HPDE6-E6E7 (cell line): ENCODE data around the gene SPN.
"Not testable (repeated sequence)": the region's sequence is repeated elsewhere in the genome, so short reads cannot be mapped to it uniquely, and the experiment has no call there.

Experiments used
- DNase-seq: peaks from one replicate; pipeline ENCODE4 v3.0.0; 2011; ENCODE audit warnings: missing footprints; ENCODE audit errors: extremely low spot score

The SPN gene

DNA sequence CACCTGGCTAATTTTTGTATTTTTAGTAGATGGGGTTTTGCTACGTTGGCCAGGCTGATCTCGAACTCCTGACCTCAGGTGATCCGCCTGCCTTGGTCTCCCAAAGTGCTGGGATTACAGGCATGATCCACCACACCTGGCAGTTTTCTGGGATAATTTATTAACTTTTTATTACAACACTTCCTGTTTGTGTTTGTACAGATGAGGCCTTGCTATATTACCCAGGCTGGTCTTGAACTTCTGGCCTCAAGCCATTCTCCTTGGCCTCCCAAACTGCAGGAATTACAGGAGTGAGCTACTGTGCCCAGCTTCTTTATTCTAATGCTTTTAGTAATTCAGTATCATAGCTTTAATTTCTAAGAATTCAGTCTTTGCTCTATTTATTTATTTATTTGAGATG, 16.1 kb upstream of the SPN start:
- no peak for DNase-seq

GRCh38 chr16:29649588-29650494, 13.2 kb upstream of the SPN start:
- DNase-seq: no peak

DNA sequence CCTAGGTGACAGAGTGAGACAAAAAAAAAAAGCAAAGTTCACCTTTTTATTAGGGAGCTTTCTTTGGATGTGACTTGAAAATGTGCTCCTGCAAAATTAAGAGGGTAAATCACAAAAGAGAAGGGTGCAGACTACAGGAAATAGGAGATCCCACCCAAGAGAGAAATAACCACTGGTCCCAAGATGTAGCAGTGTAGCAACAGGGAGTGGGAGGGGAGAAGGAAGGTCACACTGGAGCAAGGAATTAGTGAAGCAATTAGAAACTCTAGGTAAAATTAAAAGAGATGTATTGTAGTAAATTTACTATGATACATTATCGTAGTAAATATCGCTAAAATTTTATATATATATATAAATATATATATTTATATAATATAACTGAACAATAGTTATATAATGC, 12.3 kb upstream of the SPN start:
- no peak for DNase-seq

DNA sequence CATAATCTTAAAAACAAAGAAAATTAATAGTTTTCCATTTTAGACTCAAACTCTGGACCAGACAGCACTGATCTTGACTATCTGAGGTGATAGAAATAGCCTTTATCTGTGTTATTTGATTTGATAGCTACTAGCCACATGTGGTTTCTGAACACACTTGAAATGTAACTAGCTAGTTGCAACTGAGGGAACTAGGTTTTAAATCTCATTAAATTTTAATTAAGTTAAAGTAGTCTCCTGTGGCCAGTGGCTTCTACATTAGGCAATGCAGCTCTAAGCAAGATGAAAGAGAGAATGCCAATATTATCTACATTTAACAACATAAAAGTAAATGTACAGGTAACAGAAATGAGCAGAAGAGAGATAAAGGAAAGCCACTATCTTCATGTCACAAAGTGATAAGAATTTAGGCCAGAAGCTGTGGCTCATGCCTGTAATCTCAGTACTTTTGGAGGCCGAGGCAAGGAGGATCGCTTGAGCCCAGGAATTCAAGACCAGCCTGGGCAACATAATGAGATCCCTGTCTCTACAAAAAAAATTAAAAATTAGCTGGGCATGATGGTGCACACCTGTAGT, 11.2 kb upstream of the SPN start:
- DNase-seq: no peak

DNA sequence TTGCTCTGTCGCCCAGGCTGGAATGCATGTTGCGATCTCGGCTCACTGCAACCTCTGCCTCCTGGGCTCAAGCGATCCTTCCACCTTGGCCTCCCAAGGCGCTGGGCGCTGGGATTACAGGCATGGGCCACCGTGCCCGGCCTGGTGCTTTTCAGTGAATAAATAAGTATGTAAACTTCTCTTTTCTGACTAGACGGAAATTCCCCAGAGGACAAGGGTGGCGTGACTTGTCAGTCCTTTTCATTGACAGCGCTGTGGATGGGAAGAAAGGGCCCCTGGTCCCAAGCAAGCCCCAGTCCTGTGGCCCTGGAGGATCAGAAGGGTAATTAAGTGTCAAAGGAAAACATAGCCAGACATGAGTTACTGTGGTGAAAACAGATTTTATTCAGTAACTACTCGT, 9.6 kb upstream of the SPN start:
- no peak for DNase-seq

DNA sequence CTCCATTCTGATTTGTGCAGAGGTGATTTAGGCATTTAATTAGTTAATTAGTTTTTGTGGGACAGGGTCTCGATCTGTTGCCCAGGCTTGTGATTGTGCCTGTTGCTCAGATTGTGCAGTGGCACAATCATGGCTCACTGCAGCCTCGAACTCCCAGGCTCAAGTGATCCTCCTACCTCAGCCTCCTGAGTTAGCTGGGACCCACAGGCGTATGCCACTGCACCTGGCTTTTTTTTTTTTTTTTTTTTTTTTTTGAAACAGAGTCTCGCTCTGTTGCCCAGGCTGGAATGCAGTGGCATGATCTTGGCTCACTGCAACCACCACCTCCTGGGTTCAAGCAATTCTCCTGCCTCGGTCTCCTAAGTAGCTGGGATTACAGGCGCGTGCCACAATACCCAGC, 9.2 kb upstream of the SPN start:
- DNase-seq: not testable (repeated sequence)

- no peak for DNase-seq
Measured at GRCh38 chr16:29656688-29657523, 6.1 kb upstream of the SPN start.

DNA sequence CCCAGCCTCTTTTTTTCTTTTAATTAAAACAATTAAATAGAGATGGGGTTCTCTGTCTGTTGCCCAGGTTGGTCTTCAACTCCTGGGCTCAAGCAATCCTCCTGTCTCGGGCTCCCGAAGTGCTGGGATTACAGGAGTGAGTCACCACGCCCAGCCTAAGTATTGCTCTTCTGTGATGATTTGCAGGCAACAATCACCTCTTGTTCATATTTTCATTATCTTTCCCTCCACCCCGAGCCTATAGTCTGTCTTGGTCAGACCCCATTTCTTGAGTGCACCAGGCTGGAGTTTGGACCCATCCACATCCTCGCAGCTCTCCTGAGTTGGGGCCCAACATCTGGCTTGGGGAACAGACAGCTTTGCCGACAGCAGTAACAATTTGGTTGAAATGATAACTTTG, 4.3 kb upstream of the SPN start:
- DNase-seq: no peak

DNA sequence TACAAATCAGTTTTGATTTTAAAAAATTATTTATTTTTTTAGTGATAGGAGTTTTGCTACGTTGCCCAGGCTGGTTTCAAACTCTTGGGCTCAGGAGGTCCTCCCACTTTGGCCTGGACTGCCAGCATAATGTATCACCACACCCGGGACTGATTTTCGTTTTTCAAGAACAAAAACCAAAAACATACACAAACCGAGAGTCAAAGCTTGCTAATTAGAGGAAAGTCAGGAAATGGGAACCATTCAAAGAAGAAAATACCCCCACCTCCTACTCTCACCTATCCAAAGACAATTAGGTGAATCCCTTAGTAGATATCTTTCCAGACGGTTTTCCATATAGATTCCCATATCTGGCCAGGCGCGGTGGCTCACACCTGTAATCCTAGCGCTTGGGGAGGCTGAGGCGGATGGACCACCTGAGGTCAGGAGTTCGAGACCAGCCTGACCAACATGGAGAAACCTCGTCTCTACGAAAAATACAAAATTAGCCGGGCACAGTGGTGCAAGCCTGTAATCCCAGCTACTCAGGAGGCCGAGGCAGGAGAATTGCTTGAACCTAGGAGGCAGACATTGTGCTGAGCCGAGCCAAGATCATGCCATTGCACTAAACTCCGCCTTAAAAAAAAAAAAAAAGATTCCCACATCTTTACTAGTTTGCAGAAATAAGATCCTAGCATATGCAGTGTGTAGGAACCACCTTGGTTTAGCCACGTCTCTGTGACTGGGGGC, 883 bp upstream of the SPN start:
- no peak for DNase-seq

GRCh38 chr16:29662729-29663015, 375 bp upstream of the SPN start:
- no peak for DNase-seq

- DNase-seq: no peak
Measured at GRCh38 chr16:29663807-29664090, 702 bp downstream of the SPN start.

DNA sequence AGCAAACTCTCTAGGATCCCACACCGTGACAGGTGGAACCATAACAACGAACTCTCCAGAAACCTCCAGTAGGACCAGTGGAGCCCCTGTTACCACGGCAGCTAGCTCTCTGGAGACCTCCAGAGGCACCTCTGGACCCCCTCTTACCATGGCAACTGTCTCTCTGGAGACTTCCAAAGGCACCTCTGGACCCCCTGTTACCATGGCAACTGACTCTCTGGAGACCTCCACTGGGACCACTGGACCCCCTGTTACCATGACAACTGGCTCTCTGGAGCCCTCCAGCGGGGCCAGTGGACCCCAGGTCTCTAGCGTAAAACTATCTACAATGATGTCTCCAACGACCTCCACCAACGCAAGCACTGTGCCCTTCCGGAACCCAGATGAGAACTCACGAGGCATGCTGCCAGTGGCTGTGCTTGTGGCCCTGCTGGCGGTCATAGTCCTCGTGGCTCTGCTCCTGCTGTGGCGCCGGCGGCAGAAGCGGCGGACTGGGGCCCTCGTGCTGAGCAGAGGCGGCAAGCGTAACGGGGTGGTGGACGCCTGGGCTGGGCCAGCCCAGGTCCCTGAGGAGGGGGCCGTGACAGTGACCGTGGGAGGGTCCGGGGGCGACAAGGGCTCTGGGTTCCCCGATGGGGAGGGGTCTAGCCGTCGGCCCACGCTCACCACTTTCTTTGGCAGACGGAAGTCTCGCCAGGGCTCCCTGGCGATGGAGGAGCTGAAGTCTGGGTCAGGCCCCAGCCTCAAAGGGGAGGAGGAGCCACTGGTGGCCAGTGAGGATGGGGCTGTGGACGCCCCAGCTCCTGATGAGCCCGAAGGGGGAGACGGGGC, 1.3 kb downstream of the SPN start:
- no peak for DNase-seq

- no peak for DNase-seq
Measured at GRCh38 chr16:29665294-29666077, 2.4 kb downstream of the SPN start.

GRCh38 chr16:29667322-29667610, 4.2 kb downstream of the SPN start:
- not testable (repeated sequence) for DNase-seq

GRCh38 chr16:29667755-29668154, 4.7 kb downstream of the SPN start:
- DNase-seq: no peak

DNA sequence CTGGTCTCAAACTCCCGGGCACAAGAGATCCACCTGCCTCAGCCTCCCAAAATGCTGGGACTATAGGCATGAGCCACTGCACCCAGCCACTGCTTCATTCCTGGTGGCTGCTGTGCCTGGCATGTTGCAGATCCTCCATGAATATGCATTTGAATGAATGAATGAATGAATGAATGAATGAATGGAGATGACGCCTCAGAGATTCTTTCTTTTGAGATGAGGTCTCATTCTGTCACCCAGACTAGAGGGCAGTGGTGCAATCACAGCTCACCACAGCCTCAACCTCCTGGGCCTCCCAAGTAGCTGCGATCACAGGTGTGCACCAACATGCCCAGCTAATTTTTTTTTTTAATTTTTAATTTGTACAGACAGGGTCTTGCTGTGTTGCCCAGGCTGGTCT, 5.2 kb downstream of the SPN start:
- no peak for DNase-seq

- DNase-seq: no peak
Measured at GRCh38 chr16:29673501-29673900, 10.5 kb downstream of the SPN start.

DNA sequence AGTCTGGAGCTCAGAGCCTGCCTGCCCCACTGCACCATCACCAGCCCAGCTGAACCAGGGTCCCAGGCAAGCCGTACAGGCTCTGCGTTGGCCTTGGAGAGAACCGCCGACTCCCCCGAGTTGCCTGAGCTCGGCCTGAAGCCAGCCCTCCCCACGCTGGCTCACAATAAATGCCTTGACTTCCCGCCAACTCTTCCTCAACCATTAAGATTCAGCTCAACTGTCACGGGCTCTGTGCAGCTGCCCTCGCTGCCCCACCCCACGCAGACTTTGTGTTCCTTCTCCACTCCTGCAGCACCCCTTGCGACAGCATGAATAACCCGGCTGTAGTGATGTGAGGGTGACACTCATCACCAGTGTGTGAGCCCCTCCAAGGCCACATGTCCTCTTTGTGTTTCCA, 11.1 kb downstream of the SPN start:
- no peak for DNase-seq

DNA sequence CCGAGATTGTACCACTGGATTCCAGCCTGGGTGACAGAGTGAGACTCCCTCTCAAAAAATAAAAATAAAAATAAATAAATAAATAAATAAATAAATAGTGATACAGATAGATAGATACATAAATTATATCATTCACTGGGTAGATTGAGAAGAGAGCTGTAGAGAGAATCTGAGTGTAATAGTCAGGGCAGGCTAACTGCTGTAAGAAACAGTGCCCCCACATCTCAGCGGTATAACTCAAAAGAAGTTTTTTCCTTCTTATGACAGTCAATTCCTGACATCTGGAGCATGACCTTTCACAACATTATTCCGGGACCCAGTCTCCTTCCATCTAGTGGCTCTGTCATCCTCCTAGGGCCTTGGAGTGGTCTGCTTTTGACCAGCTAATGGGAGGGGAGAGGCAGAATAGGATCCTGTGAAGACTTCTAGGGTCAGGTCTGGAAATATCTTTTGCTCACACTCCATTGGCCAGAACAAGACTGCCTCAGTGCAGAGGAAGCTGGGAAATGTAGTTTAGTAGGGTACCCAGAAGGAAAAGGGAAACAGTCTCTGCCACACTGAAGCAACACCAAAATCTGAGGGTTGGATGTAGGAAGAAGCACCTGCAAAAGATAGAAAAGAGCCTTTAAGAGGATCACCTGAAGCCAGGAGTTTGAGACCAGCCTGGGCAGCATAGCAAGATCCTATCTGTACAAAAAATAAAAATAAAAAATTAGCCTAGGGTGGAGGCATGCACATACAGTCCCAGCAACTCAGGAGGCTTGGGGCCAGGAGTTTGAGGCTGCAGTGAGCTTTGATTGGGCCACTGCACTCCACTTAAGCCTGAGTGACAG, 13.0 kb downstream of the SPN start:
- peak; percentile 23 for DNase-seq
